Dedifferentiated amniotic fluid mesenchymal stem cell (primary cell): Measurements from ENCODE around the gene GNL3L.
"Not testable (repeated sequence)": the region's sequence is repeated elsewhere in the genome, so short reads cannot be mapped to it uniquely, and the experiment has no call there.

Source experiments
- DNase-seq: peaks from one replicate; pipeline ENCODE4 v3.0.0-alpha.2; 2016; ENCODE audit errors: extremely low spot score

Gene GNL3L

GRCh38 chrX:54560411-54560810 is 30.4 kb downstream of the GNL3L start:
- no peak for DNase-seq

GRCh38 chrX:54561622-54562021 is 31.6 kb downstream of the GNL3L start:
- no peak for DNase-seq

- DNase-seq, result no peak
Measured at GRCh38 chrX:54564936-54565335, 34.9 kb downstream of the GNL3L start.

- DNase-seq, result no peak
Measured at GRCh38 chrX:54570332-54570731, 40.3 kb downstream of the GNL3L start.

- DNase-seq, result not testable (repeated sequence)
Measured at GRCh38 chrX:54572641-54573040, 42.6 kb downstream of the GNL3L start.

- no peak for DNase-seq
Measured at GRCh38 chrX:54597728-54598127, 67.7 kb downstream of the GNL3L start.

- no peak for DNase-seq
Measured at GRCh38 chrX:54602563-54602962, 72.5 kb downstream of the GNL3L start.
